Tibial nerve (tissue), 4 donors: Measurements from ENCODE around the gene CLDN6. TPM values are rescaled to one million over a fixed set of nuclear protein-coding genes. Genes with fewer than 3 reads are reported as not detected.
A peak's percentile ranks its signal among the peaks of the same experiment; 100 is the strongest.

Experiments
- DNase-seq, 2 donors: peaks; one replicate each; pipeline ENCODE4 v3.0.0-alpha.2; 2019; ENCODE audit warnings: low spot score in 2 of 2
- H3K27ac ChIP-seq, 4 donors: fragments of 200-600 bp; sonication (generic) in 3 of 4; one replicate each; pipeline ENCODE4 v1.5.1; 2017 to 2019; ENCODE audit warnings: mild to moderate bottlenecking in 1 of 4
- H3K27me3 ChIP-seq, 2 donors: fragments of 200-600 bp; sonication (generic) in 1 of 2; one replicate each; pipeline versions ENCODE4 v1.5.1 to v1.6.0; 2017 to 2019
- H3K36me3 ChIP-seq, 3 donors: fragments of 200-600 bp; sonication (generic); one replicate each; pipeline ENCODE4 v1.5.1; 2018 to 2019
- H3K4me1 ChIP-seq, 4 donors: fragments of 200-600 bp; sonication (generic) in 3 of 4; one replicate each; pipeline ENCODE4 v1.5.1; 2017 to 2019
- H3K4me3 ChIP-seq, 4 donors: fragments of 200-600 bp; sonication (generic) in 3 of 4; one replicate each; pipeline ENCODE4 v1.5.1; 2017 to 2019; ENCODE audit warnings: mild to moderate bottlenecking in 1 of 4, moderate library complexity in 1 of 4
- H3K9me3 ChIP-seq, 4 donors: fragments of 200-600 bp; sonication (generic) in 3 of 4; one replicate each; pipeline ENCODE4 v1.5.1; 2017 to 2019
- CTCF ChIP-seq, 5 experiments: fragments of 200-600 bp in 3 of 5; fragments of 450-650 bp in 2 of 5; sonication (generic) in 3 of 5; IDR thresholded peaks; one replicate each; pipeline ENCODE4 v1.5.1; 2016 to 2019; ENCODE audit warnings: antibody characterized with exemption in 5 of 5, mild to moderate bottlenecking in 3 of 5, moderate library complexity in 2 of 5
- EP300 ChIP-seq, 2 donors: sonication (generic); formaldehyde crosslinking; IDR thresholded peaks; one replicate each; pipeline ENCODE4 v1.6.1; 2017; ENCODE audit warnings: antibody characterized with exemption in 2 of 2, mild to moderate bottlenecking in 1 of 2
- POLR2A ChIP-seq, 2 donors: fragments of 450-650 bp; IDR thresholded peaks; one replicate each; pipeline ENCODE4 v1.6.1; 2017; ENCODE audit warnings: antibody characterized with exemption in 2 of 2, mild to moderate bottlenecking in 2 of 2, moderate library complexity in 2 of 2
- WGBS, 2 donors: methylation state at CpG; one replicate each; pipeline ENCODE4 v1.1.5; 2018; 5-methylcytosine and 5-hydroxymethylcytosine counted together
- total RNA-seq, 4 donors: library from RNA; depleted of rRNA; stranded (reverse); fragments of >200 nt; gene quantifications; one replicate each; pipeline ENCODE4 v1.1.0, GENCODE V29; 2016

Gene CLDN6
- total RNA-seq, 4 donors from 2014 or later = not detected

GRCh38 chr16:3009568-3010390 is 8.2 kb downstream of the CLDN6 start:
- Histone ChIP-seq H3K27ac (no peak overlapping the region), H3K9me3 (no peaks in the 10 kb centered on the region), H3K27me3 (peaks cover 2 to 96% of the 10 kb centered on the region in 2 donors), H3K4me3 (no peak overlapping the region), H3K4me1 (peaks cover 0 to 20% (median 7%) of the 10 kb centered on the region in 4 donors), H3K36me3 (no peaks in the 10 kb centered on the region)
- DNase-seq = no peak
- WGBS, 2 donors = 41 to 48% methylated on average over 17 to 21 of the region's 21 CpGs
- TF ChIP-seq EP300 (IDR thresholded peaks at IDR 0.05) (no peak), POLR2A (IDR thresholded peaks at IDR 0.05) (no peak), CTCF (IDR thresholded peaks at IDR 0.05) (no peak)

GRCh38 chr16:3008690-3009037 is 9.3 kb downstream of the CLDN6 start:
- H3K27me3 ChIP-seq = peaks cover 2 to 91% of the 10 kb centered on the region in 2 donors
- H3K4me1 ChIP-seq = peaks cover 0 to 22% (median 7%) of the 10 kb centered on the region in 4 donors
- DNase-seq = no peak
- H3K4me3 ChIP-seq = no peak overlapping the region
- H3K36me3 ChIP-seq = no peaks in the 10 kb centered on the region
- H3K27ac ChIP-seq = no peak overlapping the region
- 28 to 42% methylated on average over 4 of the region's 4 CpGs for WGBS, 2 donors
- TF ChIP-seq POLR2A (IDR thresholded peaks at IDR 0.05) (no peak), EP300 (IDR thresholded peaks at IDR 0.05) (no peak), CTCF (IDR thresholded peaks at IDR 0.05) (no peak)
- H3K9me3 ChIP-seq = no peaks in the 10 kb centered on the region

- H3K9me3 ChIP-seq = no peaks in the 10 kb centered on the region
- H3K36me3 ChIP-seq = no peaks in the 10 kb centered on the region
- H3K4me1 ChIP-seq = peaks cover 0 to 22% (median 7%) of the 10 kb centered on the region in 4 donors
- no peak overlapping the region for H3K4me3 ChIP-seq
- no peak for DNase-seq
- peak overlapping the region in 1 of 4 donors; percentile 34 for H3K27ac ChIP-seq
- WGBS, 2 donors = 13 to 24% methylated on average over 17 of the region's 17 CpGs
- peaks cover 2 to 91% of the 10 kb centered on the region in 2 donors for H3K27me3 ChIP-seq
- no peak for TF ChIP-seq POLR2A (IDR thresholded peaks at IDR 0.05)
- no peak for TF ChIP-seq CTCF (IDR thresholded peaks at IDR 0.05)
- TF ChIP-seq EP300 (IDR thresholded peaks at IDR 0.05) = no peak
Measured at GRCh38 chr16:3007957-3008689, 9.9 kb downstream of the CLDN6 start.

- WGBS, 2 donors = 45% methylated on average over 8 to 11 of the region's 13 CpGs
- peak overlapping the region in 1 of 4 donors; percentile 34 for H3K27ac ChIP-seq
- no peak for DNase-seq
- no peak for TF ChIP-seq EP300 (IDR thresholded peaks at IDR 0.05)
- TF ChIP-seq POLR2A (IDR thresholded peaks at IDR 0.05) = no peak
- no peak for TF ChIP-seq CTCF (IDR thresholded peaks at IDR 0.05)
- H3K27me3 ChIP-seq = peaks cover 2 to 91% of the 10 kb centered on the region in 2 donors
- no peaks in the 10 kb centered on the region for H3K36me3 ChIP-seq
- peaks cover 0 to 22% (median 7%) of the 10 kb centered on the region in 4 donors for H3K4me1 ChIP-seq
- no peak overlapping the region for H3K4me3 ChIP-seq
- no peaks in the 10 kb centered on the region for H3K9me3 ChIP-seq
Measured at GRCh38 chr16:3007059-3007956, 10.7 kb downstream of the CLDN6 start.
